Ascending aorta (tissue), 2 donors: ENCODE measurements around the gene CCDC127. TPM values are rescaled to one million over a fixed set of nuclear protein-coding genes. Genes with fewer than 3 reads are reported as not detected.
"Not testable (repeated sequence)": the region's sequence is repeated elsewhere in the genome, so short reads cannot be mapped to it uniquely, and the experiment has no call there.

Source experiments
- DNase-seq, 2 donors: peaks; one replicate each; pipeline ENCODE4 v3.0.0-alpha.2; 2019; ENCODE audit warnings: low spot score in 2 of 2
- H3K27ac ChIP-seq, 2 donors: fragments of 200-600 bp; sonication (generic); one replicate each; pipeline ENCODE4 v1.5.1; 2016 to 2017; ENCODE audit warnings: mild to moderate bottlenecking in 1 of 2
- H3K27me3 ChIP-seq: fragments of 200-600 bp; sonication (generic); one replicate; pipeline ENCODE4 v1.5.1; 2017
- H3K36me3 ChIP-seq, 2 donors: fragments of 200-600 bp; sonication (generic); one replicate each; pipeline ENCODE4 v1.5.1; 2016
- H3K4me1 ChIP-seq, 2 donors: fragments of 200-600 bp; sonication (generic); one replicate each; pipeline ENCODE4 v1.5.1; 2016 to 2017; ENCODE audit warnings: mild to moderate bottlenecking in 1 of 2
- H3K4me3 ChIP-seq, 2 donors: fragments of 200-600 bp; sonication (generic); one replicate each; pipeline ENCODE4 v1.5.1; 2016 to 2017; ENCODE audit warnings: mild to moderate bottlenecking in 1 of 2
- H3K9me3 ChIP-seq, 2 donors: fragments of 200-600 bp; sonication (generic); one replicate each; pipeline ENCODE4 v1.5.1; 2016
- intact Hi-C: fragments of 100-400 bp; cut with DNase I; formaldehyde crosslinking; loops from one replicate; pipeline ENCODE4 v1.15.1; 2023
- total RNA-seq: library from RNA; depleted of rRNA; stranded (reverse); fragments of >200 nt; gene quantifications from one replicate; pipeline ENCODE4 v1.1.0, GENCODE V29; 2016
- TF ChIP-seq, protein P1 (sequence below), 3 experiments: fragments of 200-600 bp in 2 of 3; fragments of 450-650 bp in 1 of 3; sonication (generic) in 2 of 3; IDR thresholded peaks; one replicate each; pipeline ENCODE4 v1.5.1; 2016 to 2019; ENCODE audit warnings: antibody characterized with exemption in 3 of 3, mild to moderate bottlenecking in 1 of 3, moderate library complexity in 1 of 3

CCDC127 gene
- total RNA-seq, 1 donor from 2014 or later: 6.1 TPM

DNA sequence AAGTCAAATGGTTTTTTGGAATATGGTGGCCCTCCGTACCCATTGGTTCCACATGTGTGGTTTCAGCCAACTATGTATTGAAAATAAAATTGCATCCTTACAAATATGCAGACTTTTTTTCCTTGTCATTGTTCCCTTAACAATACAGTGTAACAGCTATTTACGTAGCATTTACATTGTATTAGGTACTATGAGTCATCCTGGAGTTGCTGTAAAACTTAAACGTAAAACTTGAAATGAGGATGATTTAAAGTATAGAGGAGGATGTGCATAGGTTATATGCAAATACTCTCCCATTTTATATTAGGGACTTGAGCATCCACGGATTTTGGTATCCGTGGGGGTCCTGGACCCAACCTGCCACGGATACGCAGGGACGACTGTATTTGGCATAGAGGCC lies 16.5 kb upstream of the CCDC127 start:
- no peak for DNase-seq
- no peaks in the 10 kb centered on the region for H3K4me1 ChIP-seq
- TF ChIP-seq, protein P1, sequence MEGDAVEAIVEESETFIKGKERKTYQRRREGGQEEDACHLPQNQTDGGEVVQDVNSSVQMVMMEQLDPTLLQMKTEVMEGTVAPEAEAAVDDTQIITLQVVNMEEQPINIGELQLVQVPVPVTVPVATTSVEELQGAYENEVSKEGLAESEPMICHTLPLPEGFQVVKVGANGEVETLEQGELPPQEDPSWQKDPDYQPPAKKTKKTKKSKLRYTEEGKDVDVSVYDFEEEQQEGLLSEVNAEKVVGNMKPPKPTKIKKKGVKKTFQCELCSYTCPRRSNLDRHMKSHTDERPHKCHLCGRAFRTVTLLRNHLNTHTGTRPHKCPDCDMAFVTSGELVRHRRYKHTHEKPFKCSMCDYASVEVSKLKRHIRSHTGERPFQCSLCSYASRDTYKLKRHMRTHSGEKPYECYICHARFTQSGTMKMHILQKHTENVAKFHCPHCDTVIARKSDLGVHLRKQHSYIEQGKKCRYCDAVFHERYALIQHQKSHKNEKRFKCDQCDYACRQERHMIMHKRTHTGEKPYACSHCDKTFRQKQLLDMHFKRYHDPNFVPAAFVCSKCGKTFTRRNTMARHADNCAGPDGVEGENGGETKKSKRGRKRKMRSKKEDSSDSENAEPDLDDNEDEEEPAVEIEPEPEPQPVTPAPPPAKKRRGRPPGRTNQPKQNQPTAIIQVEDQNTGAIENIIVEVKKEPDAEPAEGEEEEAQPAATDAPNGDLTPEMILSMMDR (IDR thresholded peaks at IDR 0.05): no peak
- no peak overlapping the region for H3K27ac ChIP-seq
- no peaks in the 10 kb centered on the region for H3K27me3 ChIP-seq
- intact Hi-C loops: no loop called here
- H3K4me3 ChIP-seq: no peak overlapping the region
- no peaks in the 10 kb centered on the region for H3K9me3 ChIP-seq
- peaks cover 54 to 87% of the 10 kb centered on the region in 2 donors for H3K36me3 ChIP-seq

DNA sequence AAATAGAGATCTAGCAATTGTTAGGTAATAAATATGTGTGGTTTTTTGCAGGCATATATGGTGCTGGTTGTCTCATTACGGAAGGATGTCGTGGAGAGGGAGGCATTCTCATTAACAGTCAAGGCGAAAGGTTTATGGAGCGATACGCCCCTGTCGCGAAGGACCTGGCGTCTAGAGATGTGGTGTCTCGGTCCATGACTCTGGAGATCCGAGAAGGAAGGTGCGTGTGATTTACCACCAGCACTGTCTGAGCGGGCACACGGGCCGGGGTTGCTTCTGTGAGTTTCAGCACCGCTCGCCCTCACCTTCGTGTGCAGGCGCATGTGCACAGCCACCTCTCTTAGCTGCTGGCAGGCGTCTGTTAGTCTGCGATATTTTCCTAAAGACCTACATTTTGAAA lies 15.5 kb upstream of the CCDC127 start:
- H3K27me3 ChIP-seq, intact Hi-C loops, H3K27ac ChIP-seq, H3K4me3 ChIP-seq, H3K4me1 ChIP-seq, DNase-seq, H3K9me3 ChIP-seq: not testable (repeated sequence)
- peaks cover 57 to 90% of the 10 kb centered on the region in 2 donors for H3K36me3 ChIP-seq

DNA sequence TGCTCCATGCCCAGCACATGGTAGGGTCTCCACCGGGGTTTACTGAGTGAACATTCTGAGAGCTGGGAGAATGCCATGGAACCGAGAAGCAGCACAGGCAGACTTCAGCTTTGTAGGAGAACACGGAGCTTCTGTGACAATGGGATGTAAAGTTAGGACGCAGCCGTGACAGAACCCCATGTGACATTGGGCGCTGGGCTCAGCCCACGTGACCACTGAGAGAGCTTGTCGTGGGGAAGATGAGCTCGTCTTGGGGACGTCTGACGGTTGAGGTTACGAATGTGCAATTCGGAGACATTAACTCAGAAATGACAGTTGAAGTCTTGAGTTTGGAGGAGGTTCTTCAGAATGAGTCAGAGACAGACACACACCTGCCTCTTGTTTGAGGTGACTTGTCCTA lies 13.7 kb upstream of the CCDC127 start:
- H3K27ac ChIP-seq: no peak overlapping the region
- no peak overlapping the region for H3K4me3 ChIP-seq
- H3K27me3 ChIP-seq: no peaks in the 10 kb centered on the region
- H3K4me1 ChIP-seq: no peaks in the 10 kb centered on the region
- TF ChIP-seq, protein P1 (IDR thresholded peaks at IDR 0.05): no peak
- H3K9me3 ChIP-seq: no peaks in the 10 kb centered on the region
- H3K36me3 ChIP-seq: peaks cover 74 to 93% of the 10 kb centered on the region in 2 donors
- intact Hi-C loops: no loop called here
- DNase-seq: no peak

DNA sequence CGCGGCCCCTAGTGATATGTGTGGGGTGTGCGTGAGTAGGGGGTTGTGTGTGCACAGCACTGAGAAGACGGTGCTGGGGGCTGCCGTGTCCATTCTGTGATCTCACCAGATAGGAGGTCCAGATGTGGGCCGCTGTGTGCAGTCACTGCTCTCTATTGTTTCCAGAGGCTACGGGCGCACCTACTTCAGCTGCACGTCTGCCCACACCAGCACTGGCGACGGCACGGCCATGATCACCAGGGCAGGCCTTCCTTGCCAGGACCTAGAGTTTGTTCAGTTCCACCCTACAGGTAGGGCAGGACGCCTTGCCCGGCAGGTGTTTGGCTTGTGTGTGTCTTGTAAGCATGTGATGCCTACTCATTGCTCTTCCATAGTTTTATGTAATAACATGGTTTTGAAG lies 12.8 kb upstream of the CCDC127 start:
- TF ChIP-seq, protein P1 (IDR thresholded peaks at IDR 0.05): no peak
- Histone ChIP-seq H3K4me3 (no peak overlapping the region), H3K9me3 (no peaks in the 10 kb centered on the region), H3K27ac (no peak overlapping the region), H3K36me3 (peaks cover 78 to 94% of the 10 kb centered on the region in 2 donors), H3K27me3 (no peaks in the 10 kb centered on the region), H3K4me1 (no peaks in the 10 kb centered on the region)
- DNase-seq: no peak
- intact Hi-C loops: no loop called here

DNA sequence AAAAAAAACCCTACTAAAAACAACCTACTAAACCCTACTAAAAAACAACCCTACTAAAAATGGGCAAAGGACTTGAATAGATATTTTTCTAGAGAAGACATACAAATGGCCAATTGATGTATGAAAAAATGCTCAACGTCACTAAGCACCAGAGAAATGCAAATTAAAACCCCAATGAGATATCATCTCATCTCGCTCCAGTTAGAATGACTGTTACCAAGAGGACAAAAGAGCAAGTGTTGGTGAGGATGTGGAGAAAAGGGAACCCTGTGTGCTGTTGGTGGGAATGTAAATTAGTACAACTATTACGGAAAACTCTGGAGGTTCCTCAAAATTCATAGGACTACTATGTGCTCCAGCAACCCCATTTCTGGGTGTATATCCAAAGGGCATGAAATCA lies 10.9 kb upstream of the CCDC127 start:
- no peaks in the 10 kb centered on the region for H3K9me3 ChIP-seq
- no peak overlapping the region for H3K4me3 ChIP-seq
- H3K4me1 ChIP-seq: no peaks in the 10 kb centered on the region
- DNase-seq: no peak
- H3K27ac ChIP-seq: no peak overlapping the region
- TF ChIP-seq, protein P1 (IDR thresholded peaks at IDR 0.05): no peak
- no peaks in the 10 kb centered on the region for H3K27me3 ChIP-seq
- intact Hi-C loops: no loop called here
- H3K36me3 ChIP-seq: peaks cover 82 to 96% of the 10 kb centered on the region in 2 donors

DNA sequence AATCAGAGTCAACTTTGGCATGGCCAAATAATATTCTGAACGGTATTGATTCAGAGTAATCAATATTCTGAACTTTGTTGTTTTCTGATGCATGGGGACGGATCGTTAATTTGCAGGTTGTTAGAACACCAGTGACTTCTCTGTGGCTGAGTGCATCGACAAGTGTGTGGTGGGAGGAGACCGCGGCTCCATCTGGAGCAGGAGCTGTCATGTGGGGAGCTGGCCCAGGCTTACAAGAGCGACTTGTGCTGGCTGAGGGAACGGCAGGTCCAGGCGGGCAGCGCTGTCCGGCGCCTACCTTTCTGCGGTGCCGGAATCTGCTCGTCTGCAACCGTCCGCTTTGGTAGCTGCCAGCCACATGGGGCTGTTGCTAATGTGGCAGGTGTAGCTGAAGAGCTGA lies 9.4 kb upstream of the CCDC127 start:
- not testable (repeated sequence) for DNase-seq

DNA sequence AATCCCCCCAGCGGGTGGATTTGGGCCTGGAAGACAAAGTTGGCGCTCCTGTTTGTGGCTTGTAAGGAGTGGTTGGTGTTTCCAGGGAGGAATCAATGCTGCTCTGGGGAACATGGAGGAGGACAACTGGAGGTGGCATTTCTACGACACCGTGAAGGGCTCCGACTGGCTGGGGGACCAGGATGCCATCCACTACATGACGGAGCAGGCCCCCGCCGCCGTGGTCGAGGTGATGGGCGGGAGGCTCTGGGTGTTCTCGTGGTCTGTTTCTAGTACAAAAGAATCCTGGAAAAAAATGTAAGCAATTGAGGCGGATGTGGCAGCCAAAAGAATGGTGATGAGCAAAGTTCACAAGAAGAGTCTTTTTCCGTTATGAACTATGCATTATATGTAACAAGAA lies 7.4 kb upstream of the CCDC127 start:
- TF ChIP-seq, protein P1 (IDR thresholded peaks at IDR 0.05): no peak
- Histone ChIP-seq H3K4me3 (no peak overlapping the region), H3K4me1 (peaks cover 0 to 7% of the 10 kb centered on the region in 2 donors), H3K9me3 (no peaks in the 10 kb centered on the region), H3K27me3 (no peaks in the 10 kb centered on the region), H3K36me3 (peaks cover 61 to 63% of the 10 kb centered on the region in 2 donors), H3K27ac (no peak overlapping the region)
- intact Hi-C loops: no loop called here
- DNase-seq: no peak

More for the DNA sequence above, 9.4 kb upstream of the CCDC127 start:
- H3K27ac ChIP-seq, H3K4me1 ChIP-seq, H3K27me3 ChIP-seq, H3K4me3 ChIP-seq, intact Hi-C loops, H3K9me3 ChIP-seq: not testable (repeated sequence)
- H3K36me3 ChIP-seq: peaks cover 74 to 84% of the 10 kb centered on the region in 2 donors
